IPS-NIHi11 (cell line): ENCODE measurements around the gene FGF21.
A peak's percentile ranks its signal among the peaks of the same experiment; 100 is the strongest.
"Not testable (repeated sequence)": the region's sequence is repeated elsewhere in the genome, so short reads cannot be mapped to it uniquely, and the experiment has no call there.

ENCODE experiments used
- DNase-seq: peaks from one replicate; pipeline ENCODE4 v3.0.0; 2012; ENCODE audit warnings: mixed read lengths, low spot score

The FGF21 gene

GRCh38 chr19:48751845-48752495, 3.4 kb upstream of the FGF21 start:
- no peak for DNase-seq

GRCh38 chr19:48752496-48753365, 2.6 kb upstream of the FGF21 start, which contains the start of gene FUT1:
Gene FUT1, minus strand, starts transcription at chr19:48752641. Its CDS starts 1,360 bp downstream, at chr19:48751281.
- DNase-seq = peak; percentile 92

- no peak for DNase-seq
Observed at GRCh38 chr19:48755787-48756186, 463 bp downstream of the FGF21 start.

GRCh38 chr19:48756212-48756611, 888 bp downstream of the FGF21 start:
- DNase-seq = no peak

GRCh38 chr19:48756686-48757085, 1.4 kb downstream of the FGF21 start:
- no peak for DNase-seq

GRCh38 chr19:48757089-48757675, 1.9 kb downstream of the FGF21 start:
- no peak for DNase-seq

- DNase-seq = no peak
Observed at GRCh38 chr19:48757741-48758144, 2.4 kb downstream of the FGF21 start.

- no peak for DNase-seq
Observed at GRCh38 chr19:48760504-48761205, 5.3 kb downstream of the FGF21 start.

GRCh38 chr19:48765816-48766215, 10.5 kb downstream of the FGF21 start:
- not testable (repeated sequence) for DNase-seq

GRCh38 chr19:48768171-48768753, 12.9 kb downstream of the FGF21 start:
- DNase-seq = not testable (repeated sequence)

GRCh38 chr19:48768994-48769713, 13.8 kb downstream of the FGF21 start:
- DNase-seq = no peak

- DNase-seq = no peak
Observed at GRCh38 chr19:48770266-48770665, 14.9 kb downstream of the FGF21 start.

GRCh38 chr19:48770734-48771472, 15.6 kb downstream of the FGF21 start:
- peak; percentile 45 for DNase-seq

- no peak for DNase-seq
Observed at GRCh38 chr19:48772503-48772953, 17.2 kb downstream of the FGF21 start.

GRCh38 chr19:48777139-48777538, 21.8 kb downstream of the FGF21 start:
- DNase-seq = no peak

- DNase-seq = no peak
Observed at GRCh38 chr19:48777720-48778119, 22.4 kb downstream of the FGF21 start.

- DNase-seq = no peak
Observed at GRCh38 chr19:48779636-48780035, 24.3 kb downstream of the FGF21 start.

- DNase-seq = no peak
Observed at GRCh38 chr19:48780631-48781391, 25.5 kb downstream of the FGF21 start.

- no peak for DNase-seq
Observed at GRCh38 chr19:48784527-48784926, 29.2 kb downstream of the FGF21 start.

GRCh38 chr19:48786422-48786821, 31.1 kb downstream of the FGF21 start:
- DNase-seq = not testable (repeated sequence)
